SH-SY5Y (cell line): ENCODE data around the gene SURF1.
A peak's percentile ranks its signal among the peaks of the same experiment; 100 is the strongest.

ENCODE experiments used
- GATA2 ChIP-seq: IDR thresholded peaks from 2 replicates; pipeline ENCODE4 v1.6.1; 2011; ENCODE audit warnings: mild to moderate bottlenecking, low read depth, low read length
- GATA3 ChIP-seq: IDR thresholded peaks from 2 replicates; pipeline ENCODE4 v1.6.1; 2011; ENCODE audit warnings: low read depth, mild to moderate bottlenecking, low read length, moderate library complexity

The SURF1 gene

DNA sequence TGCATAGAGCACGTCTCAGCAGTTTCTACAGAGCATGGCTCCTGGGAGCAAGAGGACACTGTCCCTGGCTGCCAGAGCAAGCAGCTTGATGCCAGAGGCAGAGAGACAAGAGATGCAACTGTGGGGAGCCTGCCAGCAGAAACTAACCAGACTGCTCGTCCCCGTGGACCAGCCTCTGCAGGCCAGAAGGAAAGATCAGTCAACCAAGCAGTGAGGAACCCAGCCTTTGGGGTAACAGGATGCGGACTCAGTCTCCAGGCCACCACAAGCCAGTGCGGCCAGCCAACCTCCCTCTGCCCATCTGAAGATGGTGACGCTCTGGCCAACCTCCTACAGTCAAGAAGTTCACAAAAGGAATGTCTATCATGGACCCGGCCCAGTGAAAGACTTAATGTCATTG lies 15.9 kb upstream of the SURF1 start:
- TF ChIP-seq GATA2 (no peak), GATA3 (no peak)

- TF ChIP-seq GATA2 (no peak), GATA3 (no peak)
Measured at GRCh38 chr9:133371261-133371711, 15.0 kb upstream of the SURF1 start.

- no peak for TF ChIP-seq GATA3
- TF ChIP-seq GATA2: no peak
Measured at GRCh38 chr9:133370685-133371084, 14.4 kb upstream of the SURF1 start.

GRCh38 chr9:133369933-133370332 lies 13.6 kb upstream of the SURF1 start:
- TF ChIP-seq GATA3 (no peak), GATA2 (no peak)

DNA sequence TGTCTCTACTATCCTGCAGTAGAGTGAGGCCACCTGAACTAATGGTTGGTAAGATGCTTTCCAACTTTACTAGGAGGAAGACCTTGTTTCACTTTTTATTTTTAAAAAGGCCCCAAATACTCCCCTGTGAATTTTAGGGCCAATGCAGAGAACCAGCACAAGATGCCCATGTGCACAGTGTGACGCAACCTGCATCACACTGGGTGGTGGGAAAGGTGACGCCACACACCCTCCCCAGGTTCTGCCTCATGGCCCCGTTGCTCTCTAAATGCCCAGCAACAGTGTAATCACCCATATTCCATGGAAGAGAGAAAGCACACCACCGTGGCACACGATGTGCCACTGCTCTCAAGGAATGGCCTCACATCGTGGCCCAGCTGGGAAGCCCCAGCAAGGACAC lies 13.1 kb upstream of the SURF1 start:
- no peak for TF ChIP-seq GATA2
- no peak for TF ChIP-seq GATA3

GRCh38 chr9:133368249-133368881 lies 12.1 kb upstream of the SURF1 start:
- TF ChIP-seq GATA3 (no peak; the same call in 1 of the 2 replicates), GATA2 (peak; percentile 90)

DNA sequence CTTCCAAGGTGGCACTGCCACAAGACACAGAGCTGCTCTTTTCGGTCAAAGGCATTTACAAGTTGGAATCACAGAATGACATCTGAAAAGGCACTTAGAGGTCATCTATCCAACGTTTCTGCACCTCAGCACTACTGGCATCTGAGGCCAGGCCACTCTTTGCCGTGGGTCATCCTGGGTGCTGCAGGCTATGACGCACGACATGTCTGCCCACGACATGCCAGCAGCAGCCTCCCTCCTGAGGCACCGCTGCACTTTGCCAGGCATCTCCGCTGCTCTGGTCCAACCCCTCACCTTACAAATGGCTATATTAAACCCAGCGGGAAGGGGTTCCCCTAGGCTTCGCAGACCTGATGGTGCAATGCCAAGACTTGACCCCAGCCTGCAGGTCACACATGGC lies 11.5 kb upstream of the SURF1 start:
- TF ChIP-seq GATA3 (no peak), GATA2 (no peak)

GRCh38 chr9:133367221-133367620 lies 10.9 kb upstream of the SURF1 start:
- TF ChIP-seq GATA2: no peak
- no peak for TF ChIP-seq GATA3

DNA sequence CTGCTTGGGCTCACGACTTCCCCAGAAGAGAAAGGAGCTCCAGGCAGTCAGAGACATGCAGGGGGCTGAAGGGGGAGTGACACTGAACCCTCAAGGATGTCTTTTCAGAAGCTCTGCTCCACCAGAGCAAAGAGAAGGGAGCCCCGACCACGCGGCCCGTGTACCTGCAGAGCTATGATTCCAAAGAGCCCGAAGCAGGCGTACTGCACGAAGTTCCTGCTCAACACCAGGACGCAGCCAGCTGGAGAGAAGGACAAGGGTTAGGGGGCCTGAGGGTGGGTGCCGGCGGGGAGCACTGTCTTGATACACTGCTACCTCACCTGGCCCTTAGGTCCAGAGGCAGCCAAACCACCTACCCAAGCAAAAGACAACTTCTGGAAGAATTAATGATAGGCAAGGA lies 10.1 kb upstream of the SURF1 start:
- TF ChIP-seq GATA2 (no peak), GATA3 (no peak)

- no peak for TF ChIP-seq GATA2
- TF ChIP-seq GATA3: no peak
Measured at GRCh38 chr9:133362359-133363044, 6.2 kb upstream of the SURF1 start.

DNA sequence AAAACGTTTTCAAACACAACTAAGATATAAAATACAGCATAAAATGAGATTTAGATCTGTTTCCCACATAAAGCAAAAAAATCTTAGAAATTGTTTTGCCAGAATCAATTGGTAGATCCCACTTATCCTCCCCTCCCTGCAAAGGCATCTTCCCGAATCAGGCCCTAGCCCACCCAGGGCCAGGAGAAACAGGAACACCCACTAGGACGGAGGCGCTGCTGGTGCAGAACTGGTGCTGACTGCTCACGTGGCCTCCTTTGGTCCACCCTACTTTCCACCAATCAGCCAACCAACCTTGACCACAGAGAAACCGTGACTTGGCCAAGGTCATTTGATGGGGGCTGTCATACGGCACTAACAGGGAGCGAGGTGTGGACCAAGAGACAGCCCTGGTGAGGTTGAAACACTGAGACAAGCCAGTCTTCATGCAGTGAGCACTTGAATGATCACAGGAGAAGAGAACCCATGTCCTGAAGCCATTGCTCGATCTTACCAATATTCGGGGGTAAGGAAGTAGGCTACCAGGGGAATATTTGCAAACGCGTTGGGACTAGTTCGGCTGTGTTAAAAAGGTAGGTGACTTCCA lies 5.3 kb upstream of the SURF1 start:
- TF ChIP-seq GATA3: no peak
- TF ChIP-seq GATA2: no peak

DNA sequence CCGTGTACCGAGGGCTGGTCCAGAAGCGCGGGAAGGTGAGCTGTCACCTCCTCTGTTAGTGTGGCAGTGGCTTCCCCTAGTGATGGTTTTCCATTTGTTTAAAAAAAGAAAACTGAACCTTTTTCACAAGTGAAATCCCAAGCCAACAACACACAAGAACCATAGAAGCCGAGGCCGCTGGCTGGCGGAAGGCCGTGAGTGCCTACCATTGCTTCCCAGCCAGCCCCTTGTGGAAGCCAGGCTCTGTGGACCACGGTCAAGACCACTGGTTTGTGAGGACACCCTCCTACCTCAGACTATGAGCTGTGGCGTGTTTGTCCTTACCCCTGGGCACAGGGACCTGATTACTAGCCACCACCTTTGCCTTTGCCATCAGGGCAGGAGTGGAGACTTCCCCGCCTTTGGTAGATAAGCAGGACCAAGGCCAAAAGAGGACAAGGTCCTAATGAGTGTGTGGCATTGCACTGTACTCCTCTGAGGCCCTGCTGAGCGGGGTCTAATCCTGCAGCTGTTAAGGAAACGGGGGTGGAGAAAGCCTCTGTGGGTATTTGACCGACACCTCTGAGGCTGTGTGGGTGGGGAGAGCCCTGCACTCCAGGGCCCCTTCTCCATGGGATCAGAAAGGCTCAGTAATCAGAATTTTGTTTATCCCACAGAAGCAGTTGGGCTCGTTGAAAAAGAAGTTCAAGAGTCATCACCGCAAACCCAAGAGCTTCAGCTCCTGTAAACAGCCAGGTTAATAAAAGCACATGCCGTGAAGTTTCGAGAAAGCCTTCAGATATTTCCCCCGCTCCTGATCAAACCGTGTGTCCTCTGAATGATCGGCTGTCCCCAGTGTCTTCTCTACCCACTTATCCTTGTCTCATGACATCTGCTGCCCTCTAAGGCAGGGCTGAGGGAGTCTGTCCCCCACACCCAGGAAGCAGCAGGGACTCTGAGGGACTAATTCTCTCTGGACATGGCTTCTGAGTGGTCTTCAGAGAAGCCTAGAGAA lies 4.4 kb upstream of the SURF1 start:
- TF ChIP-seq GATA3 (no peak), GATA2 (no peak)

- TF ChIP-seq GATA3 (no peak), GATA2 (no peak)
Measured at GRCh38 chr9:133359399-133360175, 3.3 kb upstream of the SURF1 start.
